ENCODE results near the gene ERVV-1. TPM values are rescaled to one million over a fixed set of nuclear protein-coding genes. Genes with fewer than 3 reads are reported as not detected.
A peak's percentile ranks its signal among the peaks of the same experiment; 100 is the strongest.

The ERVV-1 gene
- total and polyA plus RNA-seq, 5 experiments from 2014 or later, result not detected

- no peak for DNase-seq
- H3K4me3 Mint-ChIP-seq, result peak overlapping the region in 1 of 10 donors; percentile 7
- POLR2A ChIA-PET, result no interaction called here
- H3K4me1 Mint-ChIP-seq, result peaks cover 0 to 2% (median under 1%) of the 10 kb centered on the region in 4 donors
- H3K27ac Mint-ChIP-seq, result no peak overlapping the region
- peaks cover 10 to 55% (median 44%) of the 10 kb centered on the region in 3 donors for H3K36me3 Mint-ChIP-seq
- no peak for ATAC-seq
- H3K9me3 Mint-ChIP-seq, result peaks cover 0 to 92% (median 62%) of the 10 kb centered on the region in 9 donors
- H3K27me3 Mint-ChIP-seq, result peaks cover 18 to 32% (median 19%) of the 10 kb centered on the region in 5 donors
These were observed 21.4 kb downstream of the ERVV-1 start for GRCh38 chr19:53034948-53035675.

DNA sequence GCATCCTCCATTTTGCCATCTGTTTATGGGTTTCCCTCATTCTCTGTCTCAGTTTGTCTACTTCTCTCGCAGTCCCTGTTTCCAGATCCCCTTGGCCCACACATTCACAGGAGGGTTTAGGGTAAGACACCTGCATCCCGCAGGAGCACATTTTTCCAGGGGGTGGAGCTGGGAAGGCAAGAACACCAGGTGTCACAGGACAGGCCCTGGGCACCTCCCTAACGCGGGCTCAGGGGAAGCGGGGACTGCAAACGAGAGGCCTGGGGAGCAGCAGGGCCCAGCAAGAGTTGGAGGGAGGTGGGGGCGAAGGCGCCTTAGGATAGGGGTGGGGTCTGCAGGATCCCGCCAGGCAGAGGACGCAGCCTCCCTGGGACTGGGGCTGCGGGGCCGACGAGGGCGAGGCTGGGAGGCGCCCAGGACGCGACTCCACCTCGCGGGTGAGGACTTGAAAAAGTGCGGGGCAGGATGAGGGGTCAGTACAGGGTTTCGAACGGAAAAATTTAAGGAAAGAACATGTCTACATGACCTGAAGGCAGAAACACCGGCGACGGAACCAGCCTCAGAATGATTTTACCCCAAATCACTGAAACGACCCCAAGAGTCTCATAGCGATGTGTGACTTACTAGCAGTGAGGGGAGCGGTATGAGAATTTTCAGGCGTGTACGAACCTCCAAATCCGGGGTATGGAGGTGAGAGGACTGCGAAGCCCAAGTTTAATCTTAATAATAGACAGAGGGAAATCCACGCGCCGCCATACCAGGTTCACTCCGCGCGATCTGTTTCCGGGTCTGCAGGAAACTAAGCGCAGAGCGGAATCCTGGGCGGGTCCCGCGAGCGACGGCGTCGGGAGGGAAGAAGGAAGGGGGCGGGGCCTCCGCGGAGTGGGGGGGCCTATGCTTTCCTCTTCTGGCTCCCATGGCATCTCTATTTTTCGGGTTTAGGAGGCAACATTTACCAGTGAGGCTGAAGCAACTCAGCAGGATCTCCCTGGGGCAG lies 23.7 kb downstream of the ERVV-1 start:
- DNase-seq (peak in 4 of 10 donors; percentile 1 to 68 (median 13)), ATAC-seq (peak in 1 of 2 donors; percentile 30)
- peaks cover 10 to 51% (median 42%) of the 10 kb centered on the region in 3 donors for H3K36me3 Mint-ChIP-seq
- H3K9me3 Mint-ChIP-seq, result peaks cover 0 to 92% (median 63%) of the 10 kb centered on the region in 9 donors
- peak overlapping the region in 8 of 10 donors; percentile 28 to 69 (median 50) for H3K4me3 Mint-ChIP-seq
- POLR2A ChIA-PET, result no interaction called here
- H3K4me1 Mint-ChIP-seq, result peaks cover 0 to 2% (median under 1%) of the 10 kb centered on the region in 4 donors
- H3K27ac Mint-ChIP-seq, result peak overlapping the region in 1 of 10 donors; percentile 53
- peaks cover 18 to 31% (median 21%) of the 10 kb centered on the region in 5 donors for H3K27me3 Mint-ChIP-seq

GRCh38 chr19:53041366-53041765 lies 27.6 kb downstream of the ERVV-1 start:
- peaks cover 0 to 2% (median under 1%) of the 10 kb centered on the region in 4 donors for H3K4me1 Mint-ChIP-seq
- peaks cover 6 to 42% (median 38%) of the 10 kb centered on the region in 3 donors for H3K36me3 Mint-ChIP-seq
- no peak for ATAC-seq
- H3K9me3 Mint-ChIP-seq, result peaks cover 0 to 82% (median 54%) of the 10 kb centered on the region in 9 donors
- H3K27ac Mint-ChIP-seq, result no peak overlapping the region
- DNase-seq, result no peak
- no peak overlapping the region for H3K4me3 Mint-ChIP-seq
- POLR2A ChIA-PET, result no interaction called here
- peaks cover 10 to 20% (median 17%) of the 10 kb centered on the region in 5 donors for H3K27me3 Mint-ChIP-seq

DNA sequence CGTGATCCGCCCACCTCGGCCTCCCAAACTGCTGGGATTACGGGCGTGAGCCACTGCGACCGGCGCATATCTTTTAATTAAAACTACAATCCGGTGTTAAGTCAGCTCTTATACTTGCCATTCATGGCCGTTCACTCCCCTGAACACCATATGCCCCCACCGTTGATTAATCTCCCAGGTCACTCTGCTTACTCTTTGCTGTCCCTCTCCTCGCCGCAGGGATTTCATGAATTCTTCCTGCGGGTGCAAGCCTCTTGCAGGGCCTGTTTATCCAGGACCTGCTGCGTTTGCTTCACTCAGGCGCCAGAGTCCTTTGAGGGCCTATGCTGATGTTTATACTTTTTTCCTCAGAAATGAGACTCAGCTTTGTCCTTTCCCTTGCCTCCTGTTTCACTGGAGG lies 31.8 kb downstream of the ERVV-1 start:
- Mint-ChIP-seq H3K36me3 (peaks cover 0 to 24% (median 21%) of the 10 kb centered on the region in 3 donors), H3K27me3 (peaks cover 0 to 2% (median 0%) of the 10 kb centered on the region in 5 donors), H3K4me3 (no peak overlapping the region), H3K27ac (no peak overlapping the region), H3K9me3 (peaks cover 0 to 73% (median 42%) of the 10 kb centered on the region in 9 donors), H3K4me1 (no peaks in the 10 kb centered on the region)
- POLR2A ChIA-PET, result no interaction called here
- ATAC-seq (no peak), DNase-seq (no peak)

DNA sequence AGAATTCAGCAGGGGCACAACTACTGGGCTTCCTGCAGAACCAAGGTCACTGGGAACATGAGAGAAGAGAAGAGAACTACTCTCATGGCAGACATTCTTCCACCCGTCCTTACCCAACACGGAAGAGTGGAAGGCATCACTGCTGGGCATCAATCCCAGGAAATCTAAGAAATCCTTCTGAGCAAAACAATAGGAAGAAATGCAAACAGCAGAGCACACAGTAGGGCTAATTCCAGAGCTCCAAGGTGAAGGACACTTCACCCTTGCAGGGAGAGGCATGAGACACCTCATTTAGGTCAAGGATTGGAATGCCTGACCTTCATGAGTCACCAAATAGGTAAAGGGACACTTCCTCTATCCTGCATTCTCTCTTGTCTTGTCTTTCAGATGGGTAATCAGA lies 33.7 kb downstream of the ERVV-1 start:
- H3K27ac Mint-ChIP-seq, result no peak overlapping the region
- POLR2A ChIA-PET, result no interaction called here
- ATAC-seq, result no peak
- no peak for DNase-seq
- H3K36me3 Mint-ChIP-seq, result peaks cover 0 to 25% (median 22%) of the 10 kb centered on the region in 3 donors
- peaks cover 0 to 79% (median 36%) of the 10 kb centered on the region in 9 donors for H3K9me3 Mint-ChIP-seq
- no peaks in the 10 kb centered on the region for H3K27me3 Mint-ChIP-seq
- H3K4me3 Mint-ChIP-seq, result peak overlapping the region in 1 of 10 donors; percentile 20
- H3K4me1 Mint-ChIP-seq, result no peaks in the 10 kb centered on the region

- no peak overlapping the region for H3K4me3 Mint-ChIP-seq
These were observed 41.4 kb downstream of the ERVV-1 start for GRCh38 chr19:53055117-53055516.

GRCh38 chr19:53057904-53058580 lies 44.3 kb downstream of the ERVV-1 start:
- peak overlapping the region in 4 of 10 donors; percentile 10 to 44 (median 31) for H3K4me3 Mint-ChIP-seq
- peak overlapping the region in 1 of 10 donors; percentile 48 for H3K27ac Mint-ChIP-seq
- DNase-seq, result no peak
- H3K36me3 Mint-ChIP-seq, result peaks cover 16 to 38% (median 31%) of the 10 kb centered on the region in 3 donors
- H3K27me3 Mint-ChIP-seq, result peaks cover 1 to 18% (median 3%) of the 10 kb centered on the region in 5 donors
- ATAC-seq, result no peak
- peaks cover 6 to 94% (median 32%) of the 10 kb centered on the region in 9 donors for H3K9me3 Mint-ChIP-seq
- peaks cover 0 to 6% (median 3%) of the 10 kb centered on the region in 4 donors for H3K4me1 Mint-ChIP-seq
- POLR2A ChIA-PET, result no interaction called here

More at GRCh38 chr19:53055117-53055516, 41.4 kb downstream of the ERVV-1 start:
- H3K27me3 Mint-ChIP-seq, result peaks cover 1 to 18% (median 3%) of the 10 kb centered on the region in 5 donors
- ATAC-seq (no peak), DNase-seq (no peak)
- H3K27ac Mint-ChIP-seq, result no peak overlapping the region
- H3K36me3 Mint-ChIP-seq, result peaks cover 16 to 37% (median 29%) of the 10 kb centered on the region in 3 donors
- POLR2A ChIA-PET, result no interaction called here
- peaks cover 0 to 6% (median 2%) of the 10 kb centered on the region in 4 donors for H3K4me1 Mint-ChIP-seq
- peaks cover 10 to 96% (median 29%) of the 10 kb centered on the region in 9 donors for H3K9me3 Mint-ChIP-seq

Other genes with a start within 250 kb of the ERVV-1 start
- 10 to 100 TPM; 64.6 to 65.1 TPM for gene ZNF600, start 227.1 kb upstream of the ERVV-1 start, total RNA-seq
- 10 to 100 TPM in 2 of 3 donors, 1 to 10 TPM in 1; 4.6 to 12.7 (median 10.2) TPM for gene ZNF600, start 227.1 kb upstream of the ERVV-1 start, polyA plus RNA-seq
- 10 to 100 TPM; 16.7 to 25.6 TPM for gene ZNF28, start 192.3 kb upstream of the ERVV-1 start, total RNA-seq
- gene ZNF28, start 192.3 kb upstream of the ERVV-1 start, polyA plus RNA-seq, result 10 to 100 TPM in 2 of 3 donors, 1 to 10 TPM in 1; 8.9 to 13.3 (median 13.1) TPM
- gene ZNF468, start 156.3 kb upstream of the ERVV-1 start, total RNA-seq, result 10 to 100 TPM; 21.6 to 31.2 TPM
- gene ZNF468, start 156.3 kb upstream of the ERVV-1 start, polyA plus RNA-seq, result 10 to 100 TPM; 15.2 to 21.3 (median 16.5) TPM
- gene ZNF320, start 116.3 kb upstream of the ERVV-1 start, total RNA-seq, result 10 to 100 TPM; 25.8 TPM
- 1 to 10 TPM; 5.8 to 8.4 (median 6.1) TPM for gene ZNF320, start 116.3 kb upstream of the ERVV-1 start, polyA plus RNA-seq
- gene ZNF888, start 90.5 kb upstream of the ERVV-1 start, total RNA-seq, result 10 to 100 TPM in 1 of 2 experiments, 1 to 10 TPM in 1; 9.5 to 10.5 TPM
- gene ZNF888, start 90.5 kb upstream of the ERVV-1 start, polyA plus RNA-seq, result 1 to 10 TPM in 2 of 3 donors, under 1 TPM in 1; 0.85 to 2.4 (median 1.7) TPM
- 10 to 100 TPM; 20.0 to 21.6 TPM for gene ZNF816, start 51.0 kb upstream of the ERVV-1 start, total RNA-seq
- gene ZNF816, start 51.0 kb upstream of the ERVV-1 start, polyA plus RNA-seq, result 10 to 100 TPM in 1 of 3 donors, 1 to 10 TPM in 2; 5.0 to 15.4 (median 6.7) TPM
- gene ERVV-2, start 30.8 kb downstream of the ERVV-1 start, total RNA-seq, result not detected
- gene ERVV-2, start 30.8 kb downstream of the ERVV-1 start, polyA plus RNA-seq, result not detected
- gene ZNF160, start 89.5 kb downstream of the ERVV-1 start, total RNA-seq, result 10 to 100 TPM; 74.0 to 87.3 TPM
- 10 to 100 TPM; 18.0 to 29.1 (median 19.1) TPM for gene ZNF160, start 89.5 kb downstream of the ERVV-1 start, polyA plus RNA-seq
- 1 to 10 TPM; 5.1 to 5.3 TPM for gene ZNF415, start 119.0 kb downstream of the ERVV-1 start, total RNA-seq
- 1 to 10 TPM in 2 of 3 donors, under 1 TPM in 1; 0.92 to 3.7 (median 2.6) TPM for gene ZNF415, start 119.0 kb downstream of the ERVV-1 start, polyA plus RNA-seq
- gene ZNF347, start 145.1 kb downstream of the ERVV-1 start, total RNA-seq, result 10 to 100 TPM; 26.0 to 27.1 TPM
- gene ZNF347, start 145.1 kb downstream of the ERVV-1 start, polyA plus RNA-seq, result 1 to 10 TPM; 5.8 to 7.7 (median 7.4) TPM
- gene ZNF665, start 179.4 kb downstream of the ERVV-1 start, total RNA-seq, result 10 to 100 TPM; 12.9 to 15.3 TPM
- 10 to 100 TPM in 1 of 3 donors, 1 to 10 TPM in 2; 7.5 to 10.1 (median 8.3) TPM for gene ZNF665, start 179.4 kb downstream of the ERVV-1 start, polyA plus RNA-seq
- gene ZNF677, start 241.0 kb downstream of the ERVV-1 start, total RNA-seq, result 10 to 100 TPM; 38.5 to 39.1 TPM
- gene ZNF677, start 241.0 kb downstream of the ERVV-1 start, polyA plus RNA-seq, result 10 to 100 TPM; 18.1 to 31.2 (median 28.4) TPM
- gene VN1R2, start 244.4 kb downstream of the ERVV-1 start, total RNA-seq, result under 1 TPM in 1 of 2 experiments, not detected in 1; 0.29 TPM
- not detected for gene VN1R2, start 244.4 kb downstream of the ERVV-1 start, polyA plus RNA-seq

Data from naive thymus-derived CD8-positive, alpha-beta T cell (primary cell).